GM18858 (cell line): Measurements from ENCODE around the gene IGSF3.

ENCODE experiments used
- ATAC-seq: cut with Tn5 transposase; IDR thresholded peaks from one replicate; pipeline ENCODE4 v1.9.1; 2021; ENCODE audit not compliant: unreplicated experiment

IGSF3 gene

DNA sequence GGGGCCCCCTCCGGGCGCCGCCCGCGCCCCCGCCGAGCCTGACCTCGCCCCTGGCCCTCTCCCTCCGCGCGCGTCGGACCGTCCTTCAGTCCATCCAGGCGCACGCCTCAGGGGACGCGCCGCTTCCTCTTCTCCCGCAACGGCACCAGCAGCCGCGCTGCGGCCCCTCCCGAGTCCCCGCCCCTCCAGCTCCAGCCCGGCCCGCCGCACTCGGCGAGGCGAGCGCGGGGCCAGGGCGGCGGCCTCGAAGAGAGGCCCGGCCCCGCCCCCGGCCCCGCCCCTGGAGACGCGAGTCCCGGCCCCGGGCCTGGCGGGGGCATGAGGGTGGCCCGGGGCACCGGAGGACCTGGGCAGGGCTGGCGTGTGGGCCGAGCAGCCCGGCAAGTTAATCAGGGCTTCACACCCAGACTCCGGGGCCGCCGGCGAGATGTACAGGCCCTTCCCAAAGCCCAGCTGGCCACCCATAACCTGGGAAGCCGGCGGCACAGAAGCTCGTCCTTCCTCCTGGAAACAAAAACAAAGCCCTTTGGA, at the start of gene IGSF3:
IGSF3 (minus strand) TSS at position 159 of the 531 bp plus-strand sequence. CDS start 1,407 bp downstream, outside the sequence.
- no peak for ATAC-seq

DNA sequence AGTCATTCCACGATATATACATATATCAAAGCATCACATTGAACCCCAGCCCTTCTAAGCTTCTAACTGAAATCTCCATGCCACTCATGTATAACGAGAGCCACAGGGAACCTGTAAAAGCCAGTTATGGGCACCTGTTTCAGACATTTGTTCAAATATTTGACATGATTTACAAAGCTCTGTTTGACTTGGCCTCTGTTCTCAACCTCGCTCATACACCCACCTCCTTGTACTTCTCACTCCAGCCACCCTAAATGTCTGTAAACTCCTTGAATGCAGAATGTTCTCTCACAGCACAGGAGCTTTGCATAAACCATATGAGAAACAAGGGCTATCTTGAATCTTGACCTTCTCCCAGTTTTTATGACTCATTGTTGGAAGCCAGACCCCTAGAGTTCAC, 49.8 kb upstream of the IGSF3 start:
- no peak for ATAC-seq

DNA sequence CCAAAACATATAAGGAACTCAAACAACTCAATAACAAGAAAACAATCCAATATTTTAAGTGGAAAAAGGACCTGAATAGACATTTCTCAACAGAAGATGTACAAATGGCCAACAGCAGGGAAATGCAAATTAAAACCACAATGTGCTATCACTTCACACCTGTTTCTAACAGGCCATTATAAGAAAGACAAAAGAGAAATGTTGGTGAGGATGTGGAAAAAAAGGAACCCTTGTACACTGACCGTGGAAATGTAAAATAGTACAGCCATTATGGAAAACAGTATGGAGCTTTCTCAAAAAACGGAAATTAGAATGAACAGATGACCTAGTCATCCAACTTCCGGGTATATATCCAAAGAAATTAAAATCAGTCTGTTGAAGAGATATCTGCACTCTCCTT, 48.9 kb upstream of the IGSF3 start:
- no peak for ATAC-seq

DNA sequence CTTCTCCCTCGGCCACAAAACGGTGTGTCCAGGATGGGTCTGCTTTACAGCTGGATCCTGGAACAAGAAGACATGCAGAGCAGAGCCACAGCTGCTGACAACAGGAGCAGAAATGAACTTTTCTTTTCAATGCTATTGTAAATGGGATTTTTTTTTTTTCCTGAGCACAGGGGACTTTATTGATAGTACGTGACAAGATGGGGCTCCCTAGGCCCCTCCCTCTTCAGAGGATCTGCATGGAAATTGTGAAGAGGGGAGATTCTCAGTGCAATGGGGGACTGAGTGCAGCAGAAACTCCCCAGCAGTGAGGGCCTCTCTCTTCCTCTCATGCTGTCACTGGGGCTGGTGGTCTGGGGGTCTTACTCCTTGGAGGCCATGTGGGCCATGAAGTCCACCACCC, 45.9 kb upstream of the IGSF3 start:
- ATAC-seq: no peak

DNA sequence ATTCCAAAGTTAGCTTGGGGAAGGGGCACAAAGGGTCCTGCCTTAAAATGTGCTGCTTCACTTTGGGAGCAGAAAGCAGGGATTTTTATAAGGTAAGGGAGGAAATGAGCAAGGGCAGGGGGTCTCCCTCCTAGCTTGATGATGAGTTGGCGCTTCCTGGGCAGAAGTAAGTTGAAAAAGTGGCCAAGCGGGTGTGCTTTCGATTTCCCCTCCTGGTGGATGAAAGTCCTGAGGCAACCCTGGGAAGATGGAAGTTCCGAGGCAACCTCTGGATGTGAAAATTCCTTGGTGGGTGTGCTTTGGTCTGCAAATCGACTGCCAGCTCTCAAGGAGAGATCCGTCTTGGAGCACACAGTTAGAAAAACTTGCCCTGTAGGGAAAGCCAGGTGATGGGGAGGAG, 45.0 kb upstream of the IGSF3 start:
- ATAC-seq: no peak

DNA sequence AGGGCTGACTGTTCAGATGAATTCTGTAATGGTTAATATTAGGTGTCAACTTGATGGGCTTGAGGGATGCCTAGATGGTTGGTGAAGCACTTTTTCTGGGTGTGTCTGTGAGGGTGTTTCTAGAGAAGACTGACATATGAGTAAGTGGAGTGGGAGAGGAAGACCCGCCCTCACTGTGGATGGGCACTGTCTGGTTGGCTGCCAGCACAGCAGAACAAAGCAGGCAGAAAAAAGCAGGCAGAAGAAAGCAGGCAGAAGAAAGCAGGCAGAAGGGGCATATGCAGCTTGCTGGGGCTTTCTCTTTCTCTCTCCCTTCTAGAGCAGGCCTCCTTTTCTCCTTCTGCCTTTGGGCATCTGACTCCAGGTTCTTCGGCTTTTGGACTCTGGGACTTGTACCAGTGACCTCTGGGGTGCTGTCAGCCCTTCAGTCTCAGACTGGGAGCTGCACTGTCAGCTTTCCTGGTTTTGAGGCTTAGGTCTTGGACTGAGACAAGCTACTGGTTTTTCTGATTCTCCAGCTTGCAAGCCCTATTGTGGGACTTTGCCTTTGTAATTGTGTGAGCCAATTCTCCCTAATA, 43.8 kb upstream of the IGSF3 start:
- no peak for ATAC-seq

DNA sequence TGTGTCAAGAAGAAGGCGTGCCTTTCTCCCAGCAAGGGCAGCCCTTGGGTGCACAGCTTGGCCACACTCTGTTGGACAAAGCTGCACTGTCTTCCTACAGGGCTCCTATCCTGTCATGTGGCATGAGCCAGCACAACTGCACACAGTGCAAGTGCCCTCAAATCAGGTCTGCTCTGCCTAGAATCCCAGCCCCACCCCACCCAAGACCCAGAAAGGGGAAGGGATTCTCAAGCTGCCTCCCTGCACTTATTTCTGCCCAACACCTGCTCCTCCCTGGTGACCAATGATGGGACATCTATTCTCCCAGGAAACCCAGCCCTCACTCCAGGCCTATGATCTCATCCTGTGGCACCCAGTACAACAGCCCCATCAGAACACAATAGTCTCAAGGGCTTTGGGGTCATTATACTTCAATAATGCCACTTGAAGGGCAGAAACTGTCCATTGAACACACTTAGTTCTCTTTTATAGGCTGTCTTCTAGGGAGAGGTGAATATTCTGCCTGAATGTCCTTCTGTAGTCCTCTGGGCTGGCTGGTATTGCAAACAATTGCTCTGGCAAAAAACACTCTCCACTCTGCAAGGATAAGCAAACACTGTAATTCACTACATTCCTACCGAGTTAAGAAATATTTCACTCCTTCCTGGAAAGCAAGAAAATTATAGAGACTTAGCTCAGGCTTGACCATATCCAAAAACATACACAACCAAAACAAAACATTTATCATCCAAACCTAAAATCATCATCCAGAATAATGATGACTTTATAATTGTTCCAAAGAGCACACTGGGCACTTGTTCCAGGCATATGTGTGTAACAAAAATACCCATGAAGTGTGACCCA, 43.1 kb upstream of the IGSF3 start:
- no peak for ATAC-seq

DNA sequence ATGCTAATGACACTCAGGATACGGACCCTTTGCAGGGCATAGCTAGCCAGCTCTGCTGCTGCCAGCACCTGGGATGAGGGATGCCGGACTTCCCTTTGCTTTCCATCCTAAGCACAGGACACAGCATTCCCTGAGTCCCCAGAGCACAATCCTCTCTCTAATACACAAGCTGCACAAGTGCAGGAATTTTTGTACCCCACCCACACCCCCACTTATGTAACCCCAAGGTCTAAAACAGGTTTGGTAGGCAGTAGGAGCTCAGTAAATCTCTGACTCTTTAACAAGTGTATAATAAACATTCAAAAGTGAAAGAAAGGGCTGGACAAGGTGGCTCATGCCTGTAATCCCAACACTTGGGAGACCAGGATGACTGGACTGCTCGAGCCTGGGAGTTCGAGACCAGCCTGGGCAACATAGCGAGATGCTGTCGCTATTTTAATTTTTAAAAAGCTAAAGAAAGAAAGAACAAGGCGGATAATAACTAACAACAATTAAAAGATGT, 42.2 kb upstream of the IGSF3 start:
- no peak for ATAC-seq

DNA sequence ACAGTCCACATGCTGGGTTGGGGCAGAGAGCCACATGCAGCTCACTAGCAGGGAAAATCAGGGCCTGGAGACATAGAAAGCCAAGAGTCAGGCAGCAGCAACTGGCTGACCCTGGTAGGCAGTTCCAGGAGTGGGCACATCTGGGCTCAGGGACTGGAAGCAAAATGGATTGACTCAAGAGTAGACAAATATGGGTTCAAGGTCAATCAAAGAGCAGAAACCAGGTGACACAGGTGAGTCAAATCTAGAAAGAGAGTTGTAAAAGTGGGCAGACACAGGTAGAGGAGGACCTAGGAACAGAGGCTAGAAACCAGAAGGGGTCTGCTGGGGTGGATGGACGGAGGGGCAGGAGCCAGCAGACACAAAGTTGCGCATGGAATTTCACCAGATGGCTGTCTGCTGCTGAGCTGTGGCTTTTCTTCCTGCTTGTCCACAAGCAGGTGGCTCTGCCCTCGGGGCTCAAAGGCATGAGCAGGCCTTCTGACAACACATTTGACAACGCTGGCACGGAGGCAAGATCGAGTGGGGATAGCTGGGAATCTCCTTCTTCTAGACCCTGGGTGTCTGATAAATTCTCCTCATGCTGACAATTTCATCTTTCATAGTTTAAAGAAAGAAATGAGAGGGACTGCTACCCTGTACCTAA, 40.8 kb upstream of the IGSF3 start:
- ATAC-seq: no peak

DNA sequence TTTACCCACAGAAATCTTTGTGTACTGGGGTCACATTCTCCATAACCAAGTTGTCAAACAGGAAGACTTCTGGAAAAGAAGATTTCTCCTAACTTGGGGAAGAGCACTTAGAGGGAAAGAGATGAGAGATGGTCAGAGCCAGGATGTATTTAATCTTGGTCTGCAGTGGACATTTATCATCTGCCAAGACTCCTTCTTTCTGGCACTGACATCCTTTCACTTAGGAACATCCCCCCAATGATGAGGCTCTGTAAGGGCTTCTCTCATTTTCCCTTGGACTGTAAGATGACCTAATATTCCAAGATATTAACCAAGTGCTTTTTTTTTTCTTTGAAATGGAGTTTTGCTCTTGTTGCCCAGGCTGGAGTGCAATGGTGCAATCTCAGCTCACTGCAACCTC, 39.3 kb upstream of the IGSF3 start:
- ATAC-seq: no peak

DNA sequence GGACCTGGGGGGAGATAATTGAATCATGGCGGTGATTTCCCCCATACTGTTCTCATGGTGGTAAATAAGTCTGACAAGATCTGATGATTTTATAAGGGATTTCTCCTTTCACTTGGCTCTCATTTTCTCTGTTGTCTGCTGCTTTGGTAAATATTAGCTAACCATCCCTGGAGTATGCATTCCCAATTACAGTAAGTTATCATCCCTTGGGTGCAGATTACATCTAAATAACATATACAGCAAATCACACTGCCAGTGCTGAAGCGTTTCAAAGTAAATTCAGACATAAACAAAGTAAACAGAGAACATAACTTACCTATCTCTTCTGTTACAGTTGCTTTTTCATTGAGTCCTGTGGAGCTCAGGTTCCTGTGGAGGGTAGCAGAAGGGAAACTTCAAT, 38.6 kb upstream of the IGSF3 start:
- ATAC-seq: no peak

DNA sequence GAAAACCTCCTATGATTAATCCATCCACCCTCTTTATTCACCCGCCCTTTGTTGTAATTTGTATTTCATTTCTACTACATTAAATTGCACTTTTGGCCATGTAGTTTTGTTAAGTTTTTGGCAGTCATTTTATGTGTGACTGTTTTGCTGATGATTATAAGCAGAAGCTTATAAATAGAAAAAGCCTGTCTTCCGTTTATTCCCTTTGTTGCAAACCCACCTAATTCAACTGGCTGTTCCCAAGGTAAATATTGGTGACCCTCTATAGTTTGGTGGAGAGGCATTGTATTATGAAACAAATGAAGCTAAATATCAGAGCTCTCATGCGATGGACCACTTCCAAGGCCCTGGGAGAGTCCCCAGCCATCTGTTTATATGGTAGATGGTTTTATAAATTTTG, 36.7 kb upstream of the IGSF3 start:
- ATAC-seq: no peak

DNA sequence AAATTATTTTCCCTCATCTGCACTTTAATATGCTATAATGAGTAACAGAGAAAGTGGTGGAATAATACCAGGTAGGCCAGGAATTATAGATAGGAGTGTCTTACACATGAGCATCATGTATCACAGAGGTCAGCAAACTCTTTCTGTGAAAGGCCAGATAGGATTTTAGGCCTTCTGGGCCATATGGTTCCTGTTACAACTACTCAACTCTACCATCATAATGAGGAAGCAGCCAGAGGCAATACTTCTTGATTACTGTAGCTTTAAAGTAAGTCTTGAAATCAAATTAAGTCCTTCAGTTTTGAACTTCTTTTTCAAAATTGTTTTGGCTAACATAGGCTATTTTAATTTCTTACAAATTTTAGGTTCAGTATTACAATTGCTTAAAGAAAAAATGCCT, 32.1 kb upstream of the IGSF3 start:
- no peak for ATAC-seq

DNA sequence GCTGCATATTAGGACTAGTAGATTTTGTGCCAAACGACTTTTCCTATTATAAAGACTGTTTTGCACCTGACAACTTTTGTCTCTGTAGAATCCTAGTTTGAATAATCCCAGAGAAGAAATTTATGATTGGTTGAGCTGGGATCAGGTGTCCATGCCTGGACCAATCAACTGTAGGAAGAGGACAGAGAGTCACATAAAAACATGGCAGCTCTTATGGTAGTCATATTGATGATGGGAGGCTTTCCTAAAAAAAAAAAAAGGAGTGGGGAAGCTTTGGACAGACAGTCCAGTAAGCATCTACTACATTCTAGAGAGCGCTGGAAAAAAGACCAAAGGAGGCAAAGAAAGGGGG, 30.7 kb upstream of the IGSF3 start:
- ATAC-seq: no peak

DNA sequence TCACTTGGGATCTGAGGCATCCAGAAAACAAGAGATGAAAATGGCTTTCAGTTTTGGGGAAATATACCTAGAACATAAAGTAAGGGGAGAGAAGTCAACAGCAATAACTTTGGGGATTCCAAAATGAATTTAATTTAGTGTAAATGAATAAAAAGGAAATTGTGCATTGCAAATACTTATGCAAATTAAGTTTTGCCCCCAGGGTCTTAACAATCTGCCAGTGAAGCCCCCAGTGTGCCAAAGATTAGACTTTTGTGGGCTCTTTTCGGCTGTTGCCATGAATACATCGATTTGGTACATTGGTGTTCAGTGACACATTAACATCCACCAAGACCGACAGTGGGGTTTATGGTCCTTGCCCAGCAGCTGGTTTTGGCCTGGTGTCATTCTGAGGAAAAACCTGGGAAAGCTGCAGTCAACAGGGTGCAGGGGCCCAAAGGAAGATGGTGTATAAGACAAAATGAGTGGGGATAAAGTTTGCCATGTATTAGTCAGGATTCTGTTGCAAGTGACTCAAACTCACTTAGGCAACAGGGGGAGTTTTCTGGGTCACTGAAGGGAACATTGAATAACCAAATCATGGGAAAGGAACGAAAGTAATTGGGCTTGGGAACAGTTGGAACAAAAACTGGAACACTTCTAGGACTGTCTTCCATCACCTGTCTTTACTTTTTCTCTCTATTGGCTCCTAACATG, 30.2 kb upstream of the IGSF3 start:
- no peak for ATAC-seq

DNA sequence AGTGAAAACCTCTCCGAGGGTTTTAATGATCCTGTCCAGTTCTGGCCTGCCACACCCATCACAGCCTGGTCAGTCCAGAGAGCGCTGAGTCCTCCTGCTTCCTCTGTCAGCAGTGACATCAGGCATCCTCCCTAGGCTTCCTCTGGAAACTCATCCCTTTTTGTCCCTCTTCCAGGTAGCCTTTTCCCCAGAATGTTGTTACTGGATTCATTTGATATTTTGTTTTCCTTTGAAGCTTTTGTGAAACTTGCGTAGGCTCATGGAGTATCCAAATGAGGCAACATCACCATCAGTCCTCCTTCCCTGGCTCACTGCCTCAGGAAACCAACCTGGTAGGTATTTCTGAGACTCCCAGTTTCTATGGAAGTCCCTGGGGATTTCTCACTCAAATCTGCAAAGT, 27.0 kb upstream of the IGSF3 start:
- no peak for ATAC-seq

DNA sequence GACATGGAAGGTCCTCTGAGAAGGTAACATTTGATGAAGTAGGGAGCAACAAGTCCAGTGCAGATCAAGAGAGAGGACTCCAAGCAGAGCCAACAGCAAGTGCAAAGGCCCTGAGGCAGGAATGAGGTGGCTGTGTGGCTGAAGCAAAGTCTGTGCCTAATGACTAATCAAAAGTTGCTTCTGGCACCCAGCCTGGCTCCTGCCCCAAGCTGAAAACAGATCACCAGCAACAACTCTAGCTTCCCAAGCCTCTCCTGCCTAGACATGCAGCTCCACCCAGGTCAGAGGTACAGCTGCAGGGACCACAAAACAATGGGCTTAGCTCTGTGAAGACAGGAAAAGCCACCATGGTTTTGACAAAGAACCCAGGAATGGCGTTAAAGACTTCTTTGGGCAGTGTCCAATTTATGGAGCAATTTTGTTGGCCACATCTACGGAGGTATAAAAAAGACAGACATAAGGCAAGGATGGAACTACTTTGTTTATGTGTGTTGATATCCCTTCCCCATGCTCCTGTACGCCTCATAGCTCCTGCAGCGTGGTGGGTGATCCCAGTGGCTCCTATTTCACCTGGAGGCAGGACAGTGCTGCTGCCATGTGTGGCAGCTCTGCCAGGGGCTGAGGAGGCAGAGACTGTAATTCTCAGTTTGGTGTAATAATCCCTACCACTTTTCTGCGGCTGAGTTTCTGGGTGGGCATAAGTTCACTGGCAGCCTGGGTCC, 26.4 kb upstream of the IGSF3 start:
- no peak for ATAC-seq

DNA sequence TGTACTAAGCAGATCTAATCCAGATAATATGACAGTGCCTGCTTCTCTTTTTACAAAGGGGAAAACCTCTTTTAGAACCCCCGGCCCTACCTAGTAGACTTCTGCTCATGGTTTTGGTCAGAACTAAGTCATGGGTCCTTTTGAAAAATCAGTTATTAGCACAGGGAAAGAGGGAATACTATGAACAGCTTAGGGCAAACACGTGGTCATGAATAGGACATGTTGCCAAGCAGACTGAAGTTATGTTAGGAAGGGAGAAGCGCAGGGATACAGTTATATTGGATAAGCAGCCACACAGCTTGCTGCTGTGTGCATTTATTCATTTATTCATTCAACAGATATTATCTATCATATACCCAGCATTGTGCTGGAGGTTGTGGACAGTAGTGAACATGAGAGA, 25.3 kb upstream of the IGSF3 start:
- ATAC-seq: no peak

DNA sequence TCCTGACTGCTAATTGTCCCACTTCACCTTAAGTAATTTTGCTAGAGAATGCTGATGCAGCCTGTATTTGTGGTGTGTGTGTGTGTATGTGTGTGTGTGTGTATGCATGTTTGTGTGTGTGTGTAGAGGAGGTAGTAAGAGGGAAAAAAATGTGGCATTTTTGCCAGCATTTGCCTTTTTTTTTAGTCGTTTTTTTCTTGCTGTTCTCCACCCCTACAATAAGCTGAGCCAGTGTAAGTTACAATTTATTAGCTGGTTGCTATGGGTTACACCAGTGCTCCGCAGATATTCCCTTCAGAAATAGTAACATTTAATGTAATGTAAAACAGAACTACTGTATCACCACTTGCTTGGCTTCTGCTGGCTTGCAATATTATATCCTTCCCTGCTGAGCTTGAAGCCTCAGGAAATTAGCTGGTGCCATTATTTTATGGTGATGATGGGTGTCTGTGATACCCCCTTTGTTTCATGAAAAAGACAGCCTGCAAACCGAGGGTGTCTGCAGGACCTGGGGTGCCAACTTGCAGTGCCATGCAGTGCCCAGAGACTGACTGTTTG, 23.4 kb upstream of the IGSF3 start:
- no peak for ATAC-seq

DNA sequence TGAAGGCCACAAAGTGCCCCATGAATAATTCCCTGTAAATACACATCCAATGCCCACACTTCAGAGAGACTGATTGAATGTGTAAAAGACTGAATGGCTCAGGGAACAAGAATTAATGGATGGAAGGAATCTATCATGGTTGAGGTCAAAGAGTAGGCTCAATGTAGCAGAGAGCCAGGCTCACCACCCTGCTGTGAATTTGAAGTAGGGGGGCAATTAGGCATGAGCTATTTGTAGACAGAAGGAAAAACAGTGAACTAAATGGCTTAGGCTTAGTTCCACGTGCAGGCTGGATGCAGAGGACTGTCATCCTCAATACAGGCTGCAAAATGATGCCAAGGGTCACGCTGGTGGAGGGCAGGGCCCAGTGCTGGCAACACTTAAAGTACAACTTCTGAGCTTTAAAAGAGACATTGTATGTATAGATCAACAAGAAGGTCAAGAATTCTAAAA, 22.9 kb upstream of the IGSF3 start:
- ATAC-seq: no peak
